Hepatocyte (in vitro differentiated cells): ENCODE data around the gene ZNF785.

ENCODE experiments used
- EZH2phosphoT487 ChIP-seq: fragments of 200-600 bp; sonication (generic); IDR thresholded peaks from one replicate; pipeline ENCODE4 v1.6.1; 2018; ENCODE audit warnings: antibody characterized with exemption, mild to moderate bottlenecking, low read depth, moderate library complexity; ENCODE audit not compliant: unreplicated experiment, severe bottlenecking
- TF ChIP-seq, protein P1 (sequence below): fragments of 200-600 bp; sonication (generic); IDR thresholded peaks from 2 replicates; pipeline ENCODE4 v1.5.1; 2016; ENCODE audit warnings: antibody characterized with exemption, mild to moderate bottlenecking; ENCODE audit not compliant: poor library complexity

DNA sequence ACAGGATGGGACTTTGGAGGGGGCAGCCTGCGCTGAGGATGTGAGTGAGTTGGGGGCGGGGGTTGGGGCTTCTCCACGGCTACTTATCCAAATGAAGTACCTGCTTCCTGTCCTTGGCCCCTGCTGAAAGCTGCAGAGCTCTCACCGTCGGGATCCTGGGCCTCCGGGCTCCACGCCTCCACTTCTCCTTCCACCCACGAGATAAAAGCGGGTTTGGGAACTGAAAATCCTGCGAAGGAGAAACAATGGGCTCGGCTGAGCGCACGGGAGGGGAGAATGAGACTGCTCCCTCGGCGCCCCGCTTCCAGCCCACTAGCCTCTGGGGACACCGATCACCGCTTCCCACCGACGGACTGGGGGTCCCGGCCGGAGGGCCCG, 486 bp downstream of the ZNF785 start:
- TF ChIP-seq, protein P1, sequence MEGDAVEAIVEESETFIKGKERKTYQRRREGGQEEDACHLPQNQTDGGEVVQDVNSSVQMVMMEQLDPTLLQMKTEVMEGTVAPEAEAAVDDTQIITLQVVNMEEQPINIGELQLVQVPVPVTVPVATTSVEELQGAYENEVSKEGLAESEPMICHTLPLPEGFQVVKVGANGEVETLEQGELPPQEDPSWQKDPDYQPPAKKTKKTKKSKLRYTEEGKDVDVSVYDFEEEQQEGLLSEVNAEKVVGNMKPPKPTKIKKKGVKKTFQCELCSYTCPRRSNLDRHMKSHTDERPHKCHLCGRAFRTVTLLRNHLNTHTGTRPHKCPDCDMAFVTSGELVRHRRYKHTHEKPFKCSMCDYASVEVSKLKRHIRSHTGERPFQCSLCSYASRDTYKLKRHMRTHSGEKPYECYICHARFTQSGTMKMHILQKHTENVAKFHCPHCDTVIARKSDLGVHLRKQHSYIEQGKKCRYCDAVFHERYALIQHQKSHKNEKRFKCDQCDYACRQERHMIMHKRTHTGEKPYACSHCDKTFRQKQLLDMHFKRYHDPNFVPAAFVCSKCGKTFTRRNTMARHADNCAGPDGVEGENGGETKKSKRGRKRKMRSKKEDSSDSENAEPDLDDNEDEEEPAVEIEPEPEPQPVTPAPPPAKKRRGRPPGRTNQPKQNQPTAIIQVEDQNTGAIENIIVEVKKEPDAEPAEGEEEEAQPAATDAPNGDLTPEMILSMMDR = no peak
- TF ChIP-seq EZH2phosphoT487 = no peak
